Measurements from ENCODE around the gene MYO5B. TPM values are rescaled to one million over a fixed set of nuclear protein-coding genes. Genes with fewer than 3 reads are reported as not detected.
"Not testable (repeated sequence)": the region's sequence is repeated elsewhere in the genome, so short reads cannot be mapped to it uniquely, and the experiment has no call there.

The MYO5B gene
- total RNA-seq, 4 donors from 2014 or later = 6.3 to 35.2 (median 10.2) TPM

- no peak for TF ChIP-seq POLR2A (IDR thresholded peaks at IDR 0.05)
- TF ChIP-seq EP300 (IDR thresholded peaks at IDR 0.05) = no peak
- TF ChIP-seq CTCF (IDR thresholded peaks at IDR 0.05) = no peak
- Histone ChIP-seq H3K4me3 (no peak overlapping the region), H3K27ac (no peak overlapping the region), H3K27me3 (no peaks in the 10 kb centered on the region), H3K9me3 (no peaks in the 10 kb centered on the region), H3K4me1 (no peaks in the 10 kb centered on the region), H3K36me3 (peaks cover 0 to 11% (median 0%) of the 10 kb centered on the region in 3 donors)
- WGBS, 2 donors = 90 to 95% methylated on average over 11 of the region's 11 CpGs
- no peak for DNase-seq (ENCODE audit: low spot score in 2 of 2)
Measured at GRCh38 chr18:49894517-49895226, 300.3 kb downstream of the MYO5B start.

- Histone ChIP-seq H3K27ac (no peak overlapping the region), H3K9me3 (no peaks in the 10 kb centered on the region), H3K4me1 (no peaks in the 10 kb centered on the region), H3K36me3 (peaks cover 0 to 11% (median 0%) of the 10 kb centered on the region in 3 donors), H3K27me3 (no peaks in the 10 kb centered on the region), H3K4me3 (no peak overlapping the region)
- no peak for TF ChIP-seq CTCF (IDR thresholded peaks at IDR 0.05)
- no peak for TF ChIP-seq POLR2A (IDR thresholded peaks at IDR 0.05)
- TF ChIP-seq EP300 (IDR thresholded peaks at IDR 0.05) = no peak
- WGBS, 2 donors = 97 to 100% methylated on average over 2 of the region's 2 CpGs
- DNase-seq (ENCODE audit: low spot score in 2 of 2) = no peak
Measured at GRCh38 chr18:49893036-49893435, 301.9 kb downstream of the MYO5B start.

GRCh38 chr18:49892148-49892924, 302.6 kb downstream of the MYO5B start:
- WGBS, 2 donors = 69 to 75% methylated on average over 15 of the region's 15 CpGs
- no peak overlapping the region for H3K4me3 ChIP-seq
- H3K27ac ChIP-seq = no peak overlapping the region
- no peaks in the 10 kb centered on the region for H3K4me1 ChIP-seq
- no peaks in the 10 kb centered on the region for H3K27me3 ChIP-seq
- peaks cover 0 to 11% (median 0%) of the 10 kb centered on the region in 3 donors for H3K36me3 ChIP-seq
- no peak for TF ChIP-seq CTCF (IDR thresholded peaks at IDR 0.05)
- no peak for TF ChIP-seq POLR2A (IDR thresholded peaks at IDR 0.05)
- TF ChIP-seq EP300 (IDR thresholded peaks at IDR 0.05) = no peak
- no peak for DNase-seq (ENCODE audit: low spot score in 2 of 2)
- H3K9me3 ChIP-seq = no peaks in the 10 kb centered on the region

- DNase-seq (ENCODE audit: low spot score in 2 of 2) = no peak
- peaks cover 0 to 11% (median 0%) of the 10 kb centered on the region in 3 donors for H3K36me3 ChIP-seq
- no peak overlapping the region for H3K27ac ChIP-seq
- no peak overlapping the region for H3K4me3 ChIP-seq
- TF ChIP-seq CTCF (IDR thresholded peaks at IDR 0.05) (no peak), POLR2A (IDR thresholded peaks at IDR 0.05) (no peak), EP300 (IDR thresholded peaks at IDR 0.05) (no peak)
- no peaks in the 10 kb centered on the region for H3K9me3 ChIP-seq
- no peaks in the 10 kb centered on the region for H3K27me3 ChIP-seq
- H3K4me1 ChIP-seq = no peaks in the 10 kb centered on the region
Measured at GRCh38 chr18:49890041-49890440, 304.9 kb downstream of the MYO5B start.

- not testable (repeated sequence) for DNase-seq (ENCODE audit: low spot score in 2 of 2); H3K36me3 ChIP-seq; H3K27ac ChIP-seq; H3K4me3 ChIP-seq; H3K27me3 ChIP-seq; H3K9me3 ChIP-seq; H3K4me1 ChIP-seq
- 31 to 77% methylated on average over 2 of the region's 2 CpGs for WGBS, 2 donors
Measured at GRCh38 chr18:49889552-49889951, 305.4 kb downstream of the MYO5B start.
